ENCODE results near the gene ATP8B1.

DNA sequence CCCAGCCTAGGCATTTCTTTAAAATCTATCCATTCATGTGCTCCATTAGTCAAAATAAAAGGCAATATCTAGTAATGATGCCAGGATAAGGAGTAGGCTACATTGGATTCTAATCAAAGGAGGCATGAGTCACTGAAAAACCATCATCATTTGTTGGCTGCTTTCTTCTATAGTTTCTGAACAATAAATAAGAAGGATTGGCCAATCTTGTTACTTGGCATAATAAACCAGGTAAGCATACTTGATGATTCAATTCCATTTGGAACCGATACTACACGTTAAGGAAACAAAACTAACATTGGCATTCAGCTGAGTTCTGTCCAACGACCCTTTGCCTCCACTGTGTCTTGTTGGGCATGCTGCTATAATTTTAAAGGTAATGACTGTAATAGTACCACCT lies 27.2 kb downstream of the ATP8B1 start:
- no peak for TF ChIP-seq PHF20 (IDR thresholded peaks at IDR 0.05; ENCODE audit: partially characterized antibody)
- no peak for TF ChIP-seq ZNF3 (CRISPR knock-in tag; IDR thresholded peaks at IDR 0.05)
